GM12891 (cell line): Measurements from ENCODE around the gene CLMP. TPM values are rescaled to one million over a fixed set of nuclear protein-coding genes. Genes with fewer than 3 reads are reported as not detected.

Source experiments
- DNase-seq: peaks from one replicate; pipeline ENCODE4 v3.0.0; 2011; ENCODE audit warnings: low spot score; ENCODE audit not compliant: insufficient read length
- FAIRE-seq: peaks from 2 replicates; lab custom pipeline; 2011; peaks lifted over from hg19 to GRCh38; lab: Jason Lieb, UNC
- PAX5 ChIP-seq: IDR thresholded peaks from 2 replicates; pipeline ENCODE4 v1.6.1; 2011; ENCODE audit warnings: low read length, moderate library complexity, mild to moderate bottlenecking; ENCODE audit not compliant: insufficient read depth, severe bottlenecking
- POLR2A ChIP-seq: IDR thresholded peaks from 2 replicates; pipeline ENCODE4 v1.6.1; 2011; ENCODE audit warnings: low read depth, low read length, control low read depth
- POLR2AphosphoS5 ChIP-seq: IDR thresholded peaks from 2 replicates; pipeline ENCODE4 v1.6.1; 2011; ENCODE audit warnings: low read depth, low read length, control low read depth
- POU2F2 ChIP-seq: IDR thresholded peaks from 2 replicates; pipeline ENCODE4 v1.6.1; 2011; ENCODE audit warnings: low read depth, mild to moderate bottlenecking, control low read depth, low read length, moderate library complexity
- SPI1 ChIP-seq: IDR thresholded peaks from 2 replicates; pipeline ENCODE4 v1.6.1; 2011; ENCODE audit warnings: low read depth, low read length, control low read depth
- TAF1 ChIP-seq: IDR thresholded peaks from 2 replicates; pipeline ENCODE4 v1.6.1; 2011; ENCODE audit warnings: low read depth, low read length, control low read depth
- polyA plus RNA-seq: library from polyadenylated mRNA; unstranded; fragments of >200 nt; gene quantifications from one replicate; pipeline ENCODE4 v1.2.1, GENCODE V29; 2012; ENCODE audit warnings: low read depth, missing spikeins, inconsistent platforms; ENCODE audit not compliant: missing spikeins

Gene CLMP
- not detected for polyA plus RNA-seq

DNA sequence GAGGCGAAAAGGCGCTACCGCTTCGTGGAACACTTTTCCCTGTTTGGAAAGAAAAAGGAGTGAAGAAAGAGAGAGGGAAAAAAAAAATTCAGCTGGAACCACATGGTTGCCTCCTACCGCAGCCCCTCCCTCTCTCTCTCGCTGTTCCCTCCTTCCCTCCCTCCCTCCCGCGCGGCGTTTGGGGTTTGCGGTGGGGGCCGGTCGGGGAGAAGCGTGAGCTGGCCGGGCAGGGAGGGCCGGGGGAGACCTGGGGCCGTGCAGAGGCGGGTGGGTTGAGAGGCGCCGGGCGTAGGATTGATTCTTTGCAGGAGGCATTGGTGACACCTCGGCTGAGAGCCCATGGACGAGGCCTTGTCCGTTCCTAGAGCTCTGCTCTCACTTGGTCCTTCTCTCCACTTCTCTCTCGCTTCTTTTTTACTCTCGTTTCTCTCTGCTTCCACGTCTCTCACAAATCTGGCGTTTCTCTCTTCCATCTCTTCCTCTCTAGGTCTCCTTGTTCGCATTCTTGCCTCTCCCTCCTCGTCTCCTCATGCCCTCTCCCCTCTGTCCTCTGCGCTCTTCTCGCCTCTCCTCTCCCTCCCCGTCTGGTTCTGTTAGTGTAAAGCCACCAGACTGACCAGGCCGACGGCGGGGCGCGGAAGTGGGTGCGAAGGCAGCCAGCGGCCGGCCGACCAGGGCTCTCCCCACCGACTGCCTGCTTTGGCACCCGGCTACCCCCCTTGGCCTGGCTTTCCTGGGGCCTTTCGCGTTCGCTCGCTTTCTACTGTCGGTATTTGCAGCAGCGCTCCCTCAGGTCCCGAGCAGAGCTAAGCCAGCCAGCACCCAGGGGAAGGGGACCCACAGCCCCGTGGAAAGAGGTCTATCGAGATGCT is at the start of gene CLMP:
CLMP (minus strand) TSS at position 61 of the 872 bp plus-strand sequence. CDS start 308 bp downstream, outside the sequence.
- no peak for FAIRE-seq
- peak; percentile 33 for DNase-seq
- no peak for TF ChIP-seq PAX5
- no peak for TF ChIP-seq POLR2AphosphoS5
- no peak for TF ChIP-seq POU2F2
- no peak for TF ChIP-seq POLR2A
- no peak for TF ChIP-seq TAF1
- TF ChIP-seq SPI1 = no peak

DNA sequence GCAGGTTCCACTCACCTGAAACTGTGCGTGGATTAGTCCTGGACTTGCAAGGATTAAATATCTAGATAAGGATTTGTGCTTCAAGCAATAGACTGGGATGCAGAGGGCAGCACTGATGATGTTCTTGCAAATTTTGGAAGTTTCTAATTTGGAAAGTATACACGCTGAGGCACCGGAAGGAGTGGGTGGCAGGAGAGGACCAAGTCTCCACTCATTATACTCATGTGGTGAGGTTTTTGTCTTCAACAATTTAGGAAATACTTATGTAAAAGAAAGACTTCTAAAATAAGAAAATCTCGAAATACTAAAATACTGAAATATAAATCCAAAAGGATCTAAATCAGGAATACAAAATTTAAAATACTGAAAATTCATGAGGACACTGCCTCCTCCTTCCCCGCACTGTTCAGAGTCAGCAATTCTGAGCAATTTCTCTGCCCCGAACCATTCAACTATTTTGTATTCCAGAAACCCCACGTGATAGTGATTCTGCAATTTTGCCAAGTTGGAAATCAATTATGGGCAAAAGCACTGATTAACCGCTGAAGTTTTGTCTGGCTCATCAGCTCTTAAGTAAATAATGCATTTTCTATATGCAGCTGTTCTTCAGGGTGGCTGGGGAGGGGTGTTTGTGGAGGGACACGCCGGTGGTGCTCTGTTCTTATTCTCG is 47.0 kb upstream of the CLMP start:
- DNase-seq (no peak), FAIRE-seq (no peak)
- TF ChIP-seq POLR2AphosphoS5 (no peak), SPI1 (no peak), POU2F2 (no peak), POLR2A (no peak), PAX5 (no peak), TAF1 (no peak)

DNA sequence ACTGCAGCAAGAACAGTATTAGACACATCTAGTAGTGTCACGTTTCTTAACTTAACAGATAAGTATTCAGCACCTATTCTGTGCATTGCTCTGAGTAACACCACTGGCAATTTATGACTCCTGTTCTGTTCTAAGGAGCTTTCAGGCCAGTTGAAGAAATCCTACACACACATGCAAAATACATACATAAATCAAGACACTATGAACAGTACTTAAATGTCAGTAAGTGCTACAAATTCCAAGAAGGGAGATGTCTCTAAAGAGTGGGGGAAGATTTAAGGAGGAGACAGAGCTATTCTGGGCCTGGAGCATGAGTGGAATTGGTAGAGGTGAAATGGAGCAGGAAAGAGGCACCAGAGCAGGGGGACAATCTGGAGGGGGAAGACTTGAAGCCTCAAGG is 46.2 kb upstream of the CLMP start:
- TF ChIP-seq POU2F2 (no peak), SPI1 (no peak), POLR2AphosphoS5 (no peak), PAX5 (no peak), POLR2A (no peak), TAF1 (no peak)
- FAIRE-seq = no peak
- no peak for DNase-seq

DNA sequence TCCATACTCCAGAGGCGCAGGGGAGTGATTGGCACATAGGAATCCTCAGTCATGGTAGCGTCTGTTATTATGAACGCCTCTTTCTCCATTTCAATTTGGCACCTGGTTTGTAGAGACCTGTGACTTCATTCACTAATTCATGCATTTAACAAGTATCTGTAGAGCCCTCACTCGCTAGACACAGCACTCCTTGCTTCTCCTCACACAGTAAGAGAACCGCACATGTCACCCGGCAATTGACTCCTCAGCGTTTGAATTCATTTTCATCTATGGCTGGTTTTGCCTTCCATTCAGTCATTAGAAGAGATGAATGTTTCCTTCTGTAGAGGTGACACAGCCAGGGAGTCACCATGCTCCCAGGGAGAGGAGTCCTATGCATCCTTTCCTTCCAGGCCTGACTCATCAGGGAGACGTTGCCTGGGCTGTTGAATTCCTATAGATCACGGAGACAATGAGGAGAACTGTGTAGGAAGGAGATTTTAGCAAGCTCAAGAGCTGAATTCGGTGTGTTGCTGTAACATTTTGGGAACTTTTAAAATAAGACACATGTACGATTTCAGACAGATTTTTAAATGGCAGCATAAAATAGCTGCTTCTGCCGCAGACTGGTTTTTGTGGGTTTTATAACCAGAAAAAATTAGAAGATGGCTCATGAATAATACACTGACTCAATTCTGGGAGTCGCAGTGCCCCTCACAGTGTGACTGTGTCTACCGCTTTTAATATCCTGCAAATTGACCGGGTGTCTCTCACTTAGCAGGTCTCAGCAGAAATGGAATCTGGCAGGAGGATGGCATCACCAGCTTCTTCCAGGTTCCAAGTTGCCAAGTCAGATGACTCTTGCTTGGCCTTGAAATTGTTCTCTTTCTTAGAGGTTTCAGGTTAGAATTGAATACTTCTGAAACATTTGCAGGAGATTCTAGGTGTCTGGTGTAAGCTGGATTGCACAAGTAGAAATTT is 44.4 kb upstream of the CLMP start:
- DNase-seq (no peak), FAIRE-seq (no peak)
- no peak for TF ChIP-seq POLR2A
- no peak for TF ChIP-seq PAX5
- no peak for TF ChIP-seq POU2F2
- TF ChIP-seq SPI1 = no peak
- no peak for TF ChIP-seq POLR2AphosphoS5
- no peak for TF ChIP-seq TAF1

DNA sequence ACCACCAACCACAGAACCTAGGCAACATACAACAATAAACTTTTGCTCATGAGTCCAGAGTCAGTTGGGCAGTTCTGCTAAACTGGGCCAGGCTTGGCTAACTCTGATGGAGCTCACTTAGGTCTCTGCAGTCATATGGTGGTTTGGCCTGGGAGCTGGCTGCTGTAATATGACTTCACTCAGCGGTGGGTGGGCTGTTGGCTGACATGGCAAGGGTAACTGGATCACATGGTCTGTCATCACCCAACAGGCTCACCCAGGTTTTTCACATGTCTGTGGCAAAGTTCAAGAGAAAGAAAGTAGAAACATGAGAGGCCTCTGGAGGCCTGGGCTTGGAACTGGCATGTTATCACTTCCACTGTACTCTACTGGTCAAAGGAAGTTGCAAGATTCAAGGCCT is 43.2 kb upstream of the CLMP start:
- no peak for TF ChIP-seq SPI1
- TF ChIP-seq TAF1 = no peak
- TF ChIP-seq PAX5 = no peak
- FAIRE-seq (no peak), DNase-seq (no peak)

- FAIRE-seq (no peak), DNase-seq (no peak)
- TF ChIP-seq SPI1 = no peak
- TF ChIP-seq PAX5 = no peak
- TF ChIP-seq POU2F2 = no peak
- TF ChIP-seq POLR2AphosphoS5 = no peak
- TF ChIP-seq TAF1 = no peak
- no peak for TF ChIP-seq POLR2A
These were observed 41.8 kb upstream of the CLMP start for GRCh38 chr11:123236879-123237278.

DNA sequence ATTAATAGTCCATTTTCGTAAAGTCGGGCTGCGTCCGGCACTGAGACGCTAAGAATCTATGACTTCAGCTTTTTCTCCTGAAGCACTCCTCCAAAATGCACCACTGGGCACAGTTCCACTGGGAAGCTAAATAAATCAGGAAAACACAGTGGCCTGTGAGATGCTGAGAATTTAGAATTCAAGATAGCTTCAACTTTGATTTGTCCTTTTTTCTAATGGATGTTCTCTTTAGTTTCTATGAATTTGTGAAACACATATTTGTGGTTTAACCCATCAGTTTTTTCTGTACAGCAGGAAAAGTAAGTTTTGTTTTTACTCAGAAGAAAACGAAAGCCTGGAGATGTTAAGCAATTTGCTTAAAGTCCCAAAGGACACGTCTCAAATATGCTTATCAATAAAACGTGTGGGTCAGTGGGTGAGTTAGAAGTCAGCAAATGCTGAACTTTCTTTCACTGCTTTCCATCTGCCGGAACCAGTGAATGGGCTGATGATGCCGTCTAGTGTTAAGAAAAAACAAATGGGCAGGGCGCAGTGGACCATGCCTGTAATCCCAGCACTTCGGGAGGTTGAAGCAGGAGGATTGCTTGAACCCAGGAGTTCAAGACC is 40.7 kb upstream of the CLMP start:
- TF ChIP-seq TAF1 (no peak), POLR2A (no peak), POU2F2 (no peak), POLR2AphosphoS5 (no peak), SPI1 (no peak), PAX5 (no peak)
- DNase-seq = no peak

DNA sequence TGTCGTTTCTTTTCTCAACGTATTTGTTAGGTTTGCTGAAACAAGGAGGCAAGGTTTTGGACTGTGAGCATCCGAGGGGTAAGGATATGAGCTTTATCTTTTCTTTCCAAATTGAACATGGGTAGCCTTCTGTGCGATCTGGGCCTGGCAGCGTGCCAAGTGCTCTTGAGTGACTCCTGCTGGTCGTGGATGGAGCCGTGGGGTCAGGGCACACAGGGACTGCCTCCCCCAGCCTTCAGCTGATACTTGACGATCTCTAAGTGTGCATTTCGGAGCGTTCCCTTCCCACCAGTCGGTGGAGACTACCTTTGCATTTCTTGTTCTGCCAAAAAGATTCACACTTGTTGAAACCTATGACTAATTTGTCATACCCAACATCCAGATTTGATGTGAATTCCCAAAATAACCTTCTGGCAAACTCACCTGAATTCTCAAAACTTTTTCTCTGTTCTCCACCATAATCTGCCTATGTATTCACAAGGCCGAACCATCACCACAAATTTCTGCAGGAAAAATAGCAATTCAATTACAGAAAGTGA is 40.1 kb upstream of the CLMP start:
- DNase-seq (no peak), FAIRE-seq (peak; percentile 59)
- TF ChIP-seq POU2F2 (no peak), SPI1 (no peak), POLR2A (no peak), TAF1 (no peak), POLR2AphosphoS5 (no peak), PAX5 (no peak)

More for the DNA sequence above, 40.7 kb upstream of the CLMP start:
- FAIRE-seq = no peak

DNA sequence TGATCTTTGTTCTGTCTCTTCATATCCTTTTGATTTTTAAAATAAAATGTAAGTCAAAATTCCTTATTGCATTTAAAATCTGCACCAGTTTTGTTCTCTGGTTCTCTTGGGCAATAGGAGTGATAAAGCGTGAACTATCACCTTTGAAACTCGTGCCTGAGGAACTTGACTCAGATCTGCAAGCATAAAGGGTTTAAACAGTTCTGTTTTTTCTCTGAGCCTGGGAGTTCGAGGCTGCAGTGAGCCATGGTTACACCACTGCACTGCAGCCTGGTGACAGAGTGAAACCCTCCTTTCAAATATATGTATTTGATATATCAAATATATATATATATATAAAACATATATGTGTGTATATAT is 38.9 kb upstream of the CLMP start:
- TF ChIP-seq PAX5 = no peak
- no peak for TF ChIP-seq POLR2AphosphoS5
- TF ChIP-seq TAF1 = no peak
- TF ChIP-seq SPI1 = no peak
- TF ChIP-seq POU2F2 = no peak
- no peak for DNase-seq
- no peak for FAIRE-seq
